ENCODE data around the gene SLC16A3.
"Not testable (repeated sequence)": the region's sequence is repeated elsewhere in the genome, so short reads cannot be mapped to it uniquely, and the experiment has no call there.

The SLC16A3 gene

DNA sequence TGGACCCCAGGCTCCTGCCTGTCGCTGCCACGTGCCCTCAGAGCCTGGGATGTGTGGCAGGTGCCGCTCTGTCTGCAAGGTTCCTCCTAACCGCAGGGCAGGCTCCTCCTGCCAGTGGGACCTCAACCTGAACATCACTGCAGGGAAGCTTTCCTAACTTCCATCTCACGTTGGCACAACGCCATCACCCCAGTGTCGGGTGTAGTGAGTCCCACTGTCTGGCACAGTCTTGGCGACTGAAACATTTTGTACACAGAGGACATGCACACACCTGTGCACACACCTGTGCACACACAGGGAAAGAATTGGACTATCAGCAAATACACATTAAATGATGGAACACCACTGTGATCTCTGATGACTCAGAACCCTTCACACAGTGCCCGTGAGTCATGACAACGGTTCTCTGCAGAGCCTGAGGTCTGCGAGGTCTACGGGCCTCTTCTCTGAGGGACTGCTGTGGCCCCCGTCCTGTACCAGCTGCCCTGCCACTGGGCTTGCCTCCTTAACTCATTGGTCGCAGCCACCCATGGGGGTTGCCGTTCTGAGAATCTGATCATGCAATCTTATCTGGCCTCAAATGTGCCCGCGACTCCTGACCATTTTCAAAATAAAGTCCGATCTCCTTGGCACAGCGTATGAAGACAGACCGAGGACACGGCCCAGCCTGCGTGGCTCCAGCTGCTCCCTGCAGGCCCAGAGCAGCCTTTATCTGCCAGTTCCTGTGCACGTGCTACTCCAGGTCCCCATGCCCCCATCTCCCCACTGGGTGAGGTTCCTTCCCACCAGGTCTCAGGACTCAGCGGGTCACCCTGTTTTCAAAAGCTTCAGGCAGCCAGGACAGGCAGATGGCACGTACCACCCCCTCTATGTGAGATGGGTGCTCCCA lies 23.8 kb upstream of the SLC16A3 start:
- peak; percentile 92 to 99 for DNase-seq

DNA sequence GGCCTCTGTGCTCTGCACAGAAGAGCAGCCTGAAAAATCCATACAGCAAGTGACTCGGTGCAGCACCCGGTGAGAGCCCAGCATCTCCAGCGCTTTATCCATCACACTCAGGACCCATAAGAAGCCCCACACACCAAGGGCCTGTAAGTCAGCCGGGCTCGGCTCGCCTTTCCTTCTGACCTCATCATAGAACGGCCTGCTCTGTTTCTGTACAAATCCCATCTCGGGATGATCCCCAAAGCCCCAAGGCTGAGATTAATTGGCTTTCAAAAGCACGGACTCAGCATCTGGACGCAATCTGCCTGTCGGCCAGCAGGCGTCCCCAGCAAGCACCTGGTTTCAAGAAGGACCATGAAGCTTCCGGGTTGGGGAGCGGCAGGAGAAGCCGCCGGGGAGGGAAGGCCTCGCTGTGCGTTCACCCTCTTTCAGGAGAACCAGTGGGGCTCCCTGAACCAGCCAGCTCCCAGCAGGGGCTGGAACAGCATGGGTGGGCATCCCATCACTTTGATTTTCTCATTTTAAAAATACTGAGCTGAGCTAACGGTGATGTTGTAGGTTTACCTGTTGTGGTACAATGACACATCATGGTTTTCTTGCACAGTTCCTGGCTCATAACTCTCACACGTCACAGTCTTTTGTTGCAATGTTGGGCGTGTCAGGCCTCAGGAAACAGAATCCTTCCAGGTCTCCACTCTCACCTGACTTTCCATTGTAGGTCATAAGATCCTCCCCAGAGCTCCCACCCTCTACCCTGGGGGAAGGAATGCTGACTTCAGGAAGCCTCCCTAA lies 22.9 kb upstream of the SLC16A3 start:
- DNase-seq = peak; percentile 89 to 95

DNA sequence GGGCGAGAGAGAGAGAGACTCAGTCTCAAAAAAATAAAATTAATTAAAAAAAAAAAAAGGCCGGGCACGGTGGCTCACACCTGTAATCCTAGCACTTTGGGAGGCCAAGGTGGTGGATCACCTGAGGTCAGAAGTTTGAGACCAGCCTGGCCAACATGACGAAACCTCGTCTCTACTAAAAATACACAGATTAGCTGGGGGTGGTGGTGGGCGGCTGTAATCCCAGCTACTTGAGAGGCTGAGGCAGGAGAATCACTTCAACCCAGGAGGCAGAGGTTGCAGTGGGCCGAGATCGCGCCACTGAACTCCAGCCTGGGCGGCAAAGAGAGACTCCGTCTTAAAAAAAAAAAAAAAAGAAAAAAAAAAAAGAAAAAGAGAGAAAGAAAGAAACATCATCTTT lies 18.2 kb upstream of the SLC16A3 start:
- not testable (repeated sequence) for DNase-seq

DNA sequence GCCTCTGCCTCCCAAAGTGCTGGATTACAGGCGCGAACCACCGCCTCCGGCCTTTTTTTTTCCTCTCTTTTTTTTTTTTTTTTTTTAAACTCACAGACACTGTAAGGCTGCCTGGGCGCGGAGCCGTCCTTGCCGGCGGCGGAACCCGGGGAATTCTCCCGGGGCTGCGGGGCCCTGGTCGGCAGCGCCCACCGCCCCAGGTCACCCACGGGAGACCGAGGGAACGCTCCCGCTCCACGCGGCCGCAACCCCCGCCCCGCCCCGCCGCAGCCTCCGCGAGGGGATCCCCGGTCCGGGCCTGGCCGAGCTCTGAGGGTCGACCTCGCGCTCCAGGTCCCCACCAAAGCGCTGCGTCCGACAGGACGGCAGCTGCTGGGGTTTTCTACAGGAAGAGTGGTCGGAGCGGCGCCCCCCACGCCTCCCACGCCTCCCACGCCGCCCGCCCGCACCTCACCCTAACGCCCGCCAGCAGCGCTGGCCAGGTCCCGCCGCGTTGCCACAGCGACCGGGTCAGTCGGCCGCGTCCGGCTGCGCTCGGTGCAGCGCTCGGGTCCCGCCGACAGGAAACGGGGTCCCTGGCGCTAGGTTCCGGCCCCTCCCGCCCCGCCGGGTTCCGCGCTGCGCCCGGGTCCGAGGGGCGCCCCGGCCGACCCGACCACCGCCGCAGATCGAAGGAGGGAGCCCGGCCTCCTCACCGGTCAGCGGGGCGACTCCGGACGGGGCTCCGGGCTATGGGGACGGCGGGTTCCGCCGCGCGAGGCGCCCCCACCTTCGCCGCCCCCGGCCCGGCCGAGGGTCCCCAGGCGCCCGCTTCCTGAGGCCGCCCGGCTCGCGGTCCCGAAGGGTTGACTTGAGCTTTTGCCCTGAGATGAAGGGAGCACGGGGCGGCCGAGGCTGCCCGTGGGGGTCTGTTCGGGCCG lies 16.3 kb upstream of the SLC16A3 start, which contains the start of gene CCDC57:
TSS of gene CCDC57 (minus strand) at position 512 of the 920 bp plus-strand sequence. CDS start 10,898 bp downstream, outside the sequence.
- peak; percentile 73 to 85 for DNase-seq

DNA sequence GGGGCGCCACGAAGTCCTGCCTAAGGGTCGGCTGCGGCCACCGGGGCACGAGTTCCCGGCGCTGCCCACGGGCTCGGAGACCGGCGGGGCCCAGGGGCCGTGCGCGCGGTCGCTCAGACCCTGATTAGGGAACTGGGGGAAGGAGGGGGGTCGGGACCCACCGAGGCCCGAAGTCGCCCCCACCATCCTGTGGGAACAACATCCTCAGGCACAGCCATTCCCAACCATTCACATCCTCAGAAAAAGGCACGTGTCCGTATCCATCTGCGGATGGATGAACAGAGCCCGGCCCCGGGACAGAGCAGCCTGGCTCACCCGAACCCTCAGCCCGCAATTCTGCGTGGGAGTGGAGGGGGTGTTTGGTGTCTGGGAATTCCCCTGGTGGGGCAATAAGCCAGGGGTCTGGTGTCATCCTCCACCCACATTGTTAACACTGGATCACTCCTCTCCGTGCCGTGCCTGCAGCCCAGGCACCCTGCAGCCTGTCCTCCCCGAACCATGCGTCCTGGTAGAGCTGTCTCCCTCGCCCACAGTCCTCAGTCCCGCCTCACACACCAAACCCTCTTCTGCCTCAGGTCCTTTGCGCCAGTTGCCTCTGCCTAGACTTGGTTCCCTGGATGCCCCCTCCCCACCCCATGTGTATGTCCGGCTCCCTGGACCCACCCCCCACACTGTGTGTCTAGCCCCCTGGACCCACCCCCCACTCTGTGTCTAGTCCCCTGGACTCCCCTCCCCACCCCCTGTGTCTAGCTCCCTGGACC lies 15.4 kb upstream of the SLC16A3 start:
- DNase-seq = peak; percentile 38 to 66

DNA sequence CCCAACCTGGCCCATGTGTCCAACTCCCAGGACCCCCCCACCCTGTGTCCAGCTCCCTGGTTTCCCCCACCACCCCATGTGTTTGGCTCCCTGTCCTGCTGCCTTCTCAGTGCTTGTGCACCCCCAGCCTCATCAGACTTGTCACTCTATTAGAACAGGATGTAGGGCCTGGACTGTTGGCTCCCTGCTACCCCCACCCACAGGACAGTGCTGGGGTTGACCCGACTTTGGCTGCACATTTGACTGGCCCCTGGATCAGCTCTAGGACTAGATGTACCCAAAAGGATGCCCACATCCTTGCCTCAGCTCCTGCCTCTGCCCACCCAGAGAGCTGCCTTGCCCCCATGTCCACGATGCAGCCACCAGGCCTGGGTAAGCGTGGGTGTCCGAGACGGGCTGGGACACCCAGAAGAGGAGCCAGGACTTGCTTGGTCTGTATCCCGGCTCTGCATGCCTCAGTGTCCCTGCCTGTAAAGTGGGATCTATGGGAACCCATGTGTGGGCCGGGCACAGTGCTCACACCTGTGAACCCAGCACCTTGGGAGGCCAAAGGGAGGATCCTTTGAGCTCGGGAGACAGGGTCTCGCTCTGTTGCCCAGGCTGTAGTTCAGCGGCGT lies 14.7 kb upstream of the SLC16A3 start:
- DNase-seq = no peak

DNA sequence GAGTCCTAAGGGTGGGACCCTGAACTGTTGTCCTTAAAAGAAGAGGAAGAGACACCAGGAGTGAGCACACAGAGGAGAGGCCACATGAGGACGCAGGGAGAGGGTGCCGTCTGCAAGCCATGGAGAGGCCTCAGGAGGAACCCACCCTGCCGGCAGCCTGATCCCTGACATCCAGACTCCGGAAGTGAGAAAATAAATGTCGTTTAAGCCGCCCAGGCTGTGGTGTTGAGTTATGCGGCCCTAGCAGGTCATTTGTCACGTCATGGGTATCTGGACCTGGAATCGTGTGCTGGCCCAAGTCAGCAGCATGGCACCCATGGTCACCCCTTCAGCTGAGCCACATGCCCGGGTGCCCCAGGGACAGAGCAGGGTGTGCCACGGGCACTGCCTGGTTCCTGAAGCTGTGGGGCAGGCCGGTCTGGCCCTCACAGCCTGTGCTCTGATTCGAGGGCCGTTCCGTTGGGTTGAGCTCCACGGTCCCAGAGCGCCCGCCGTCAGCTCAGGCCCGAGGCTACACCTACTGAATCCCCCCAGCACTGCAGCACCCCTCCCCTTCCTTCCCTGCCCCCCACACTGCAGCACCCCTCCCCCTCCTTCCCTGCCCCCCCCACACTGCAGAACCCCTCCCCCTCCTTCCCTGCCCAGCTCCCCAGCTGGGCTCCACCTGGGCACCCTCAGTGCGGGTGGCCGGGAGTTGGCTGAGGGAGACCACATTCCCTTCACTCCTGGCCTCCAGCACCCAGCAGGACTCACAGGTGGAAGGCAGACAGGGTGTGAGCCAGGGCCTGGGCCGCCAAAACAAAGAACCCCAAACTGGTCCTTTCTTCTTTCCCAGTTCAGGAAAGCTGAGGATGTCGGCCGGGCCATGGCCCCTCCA lies 13.5 kb upstream of the SLC16A3 start:
- DNase-seq = no peak

DNA sequence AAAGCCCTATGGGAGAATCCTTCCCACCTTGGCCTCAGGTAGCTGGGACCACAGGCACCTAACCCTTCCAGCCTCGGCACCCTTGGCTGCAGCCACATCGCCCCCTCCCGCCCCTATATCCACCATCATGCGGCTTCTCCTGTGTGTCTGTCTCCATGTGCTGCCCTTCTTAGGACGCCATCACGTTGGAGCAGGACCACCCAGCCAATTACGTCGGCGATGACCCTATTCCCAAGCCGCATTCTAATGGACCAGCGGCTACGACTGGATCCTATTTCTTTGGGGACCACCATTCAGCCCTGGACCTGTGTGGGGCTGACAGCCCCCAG lies 12.9 kb upstream of the SLC16A3 start:
- no peak for DNase-seq

DNA sequence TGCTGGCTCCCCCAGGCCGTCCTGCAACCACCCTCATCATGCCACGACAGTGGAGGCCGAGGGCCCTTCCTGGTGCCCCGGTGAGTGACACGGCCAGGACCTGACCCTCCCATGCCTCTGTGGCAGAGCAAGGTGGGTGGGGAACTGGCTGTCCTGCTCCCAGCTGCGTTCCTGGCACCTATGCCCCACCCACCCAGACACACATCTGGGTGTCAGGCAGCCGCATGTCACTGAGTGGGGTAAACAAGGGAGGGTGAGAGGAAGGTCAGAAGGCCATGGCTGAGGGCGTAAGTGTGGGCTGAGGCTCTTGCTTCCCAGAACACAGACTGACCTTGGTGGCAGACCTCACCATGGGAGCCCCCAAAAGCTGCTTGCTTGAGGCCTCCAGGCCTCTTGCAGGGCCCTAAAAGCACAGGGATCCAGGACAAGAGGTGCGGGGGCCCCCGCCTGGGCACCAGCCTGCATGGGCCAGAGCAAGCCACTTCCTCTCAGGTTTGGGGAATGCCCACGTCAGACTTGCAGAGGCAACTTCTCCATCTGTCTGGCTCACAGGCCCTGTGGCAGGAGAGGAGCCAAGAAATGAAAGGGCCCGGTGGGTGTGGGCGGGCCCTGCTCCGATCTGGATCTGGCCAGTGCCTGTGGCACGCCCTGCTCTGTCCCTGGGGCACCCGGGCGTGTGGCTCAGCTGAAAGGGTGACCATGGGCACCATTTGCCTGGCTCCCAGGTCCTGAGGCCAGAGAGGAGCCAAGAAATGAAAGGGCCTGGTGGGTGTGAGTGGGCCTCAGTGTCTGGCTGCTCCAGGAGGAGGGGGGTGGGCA lies 12.3 kb upstream of the SLC16A3 start:
- no peak for DNase-seq

DNA sequence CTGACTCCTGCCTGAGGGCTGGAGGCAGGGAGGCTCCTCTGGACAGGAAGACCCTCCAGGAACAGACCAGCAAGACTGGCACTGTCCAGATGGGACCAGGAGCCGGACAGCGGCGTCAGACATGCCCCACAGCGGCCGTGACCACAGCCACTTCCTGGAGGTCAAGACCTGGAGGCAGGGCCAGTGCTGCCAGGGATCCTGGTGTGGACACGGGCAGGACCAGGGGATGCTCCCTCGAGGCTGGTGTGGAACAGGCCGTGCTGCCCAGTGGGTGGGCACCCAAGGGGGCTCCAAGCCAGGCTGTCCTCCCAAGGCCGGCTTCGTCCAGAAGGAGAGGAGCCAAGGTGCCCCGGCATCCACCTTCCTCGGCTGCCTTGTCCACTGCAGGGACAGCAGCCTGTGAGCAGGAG lies 11.7 kb upstream of the SLC16A3 start:
- DNase-seq = no peak

DNA sequence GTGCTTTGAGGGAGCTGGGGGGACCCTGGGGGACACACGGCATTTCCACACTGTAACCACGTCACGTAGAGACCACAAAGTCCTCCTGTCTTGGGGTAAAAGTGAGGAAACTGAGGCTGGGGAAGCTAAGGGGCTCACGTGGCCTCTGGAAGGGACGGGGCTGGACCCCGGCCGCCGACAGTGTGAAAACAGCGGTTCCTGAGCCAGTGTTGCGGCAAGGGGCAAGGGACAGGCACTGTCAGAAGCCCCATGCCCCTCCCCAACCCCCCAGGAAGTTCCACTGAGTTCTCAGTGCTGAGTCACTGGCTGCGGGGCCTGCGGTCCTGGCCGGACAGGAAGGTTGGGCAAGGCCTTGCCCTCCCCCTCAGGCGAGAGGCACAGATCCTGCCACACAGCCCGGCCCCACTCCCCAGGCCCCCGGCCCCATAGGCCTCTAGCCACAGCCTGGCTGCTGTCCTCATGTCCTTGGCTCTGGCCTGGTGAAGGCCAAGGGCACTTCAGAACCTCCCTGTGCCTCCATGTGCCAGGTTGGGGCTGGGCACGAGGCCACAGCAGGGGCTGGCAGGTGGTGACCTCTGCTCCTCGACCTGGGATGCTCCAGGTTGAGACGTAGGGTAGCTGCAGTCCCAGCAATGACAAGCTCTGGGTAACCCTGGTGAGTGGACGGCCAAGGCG lies 11.2 kb upstream of the SLC16A3 start:
- no peak for DNase-seq

DNA sequence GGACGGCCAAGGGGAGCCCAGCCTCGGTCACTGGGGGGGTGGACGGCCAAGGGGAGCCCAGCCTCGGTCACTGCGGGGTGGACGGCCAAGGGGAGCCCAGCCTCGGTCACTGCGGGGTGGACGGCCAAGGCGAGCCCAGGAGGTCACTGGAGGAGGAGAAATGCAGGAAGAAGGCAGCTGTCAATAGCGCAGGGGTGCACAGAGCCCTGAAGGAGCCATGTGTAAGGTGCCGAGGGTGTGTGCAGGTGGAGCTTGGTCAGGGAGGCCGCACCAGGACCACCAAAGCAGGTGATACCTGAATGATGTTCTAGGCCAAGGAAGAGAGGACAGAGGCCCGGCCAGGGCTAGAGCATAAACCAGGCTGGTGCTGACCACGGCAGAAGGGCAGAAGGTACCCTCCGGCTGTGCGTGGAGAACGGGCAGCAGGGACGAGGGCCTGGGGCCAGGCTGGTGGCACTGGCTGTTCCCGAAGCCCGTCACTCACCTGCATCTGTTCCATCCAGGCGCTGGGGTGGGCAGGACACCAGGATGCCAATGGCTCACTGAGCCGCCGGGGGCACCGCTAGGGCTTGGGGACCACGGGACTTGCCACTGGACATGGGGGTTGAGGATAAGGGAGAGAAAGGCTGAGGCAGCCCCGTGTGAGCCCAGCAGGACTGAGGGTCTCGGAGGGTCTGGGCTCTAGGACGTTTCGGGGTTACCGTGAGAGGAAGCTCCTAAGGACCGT lies 10.3 kb upstream of the SLC16A3 start:
- DNase-seq = no peak

DNA sequence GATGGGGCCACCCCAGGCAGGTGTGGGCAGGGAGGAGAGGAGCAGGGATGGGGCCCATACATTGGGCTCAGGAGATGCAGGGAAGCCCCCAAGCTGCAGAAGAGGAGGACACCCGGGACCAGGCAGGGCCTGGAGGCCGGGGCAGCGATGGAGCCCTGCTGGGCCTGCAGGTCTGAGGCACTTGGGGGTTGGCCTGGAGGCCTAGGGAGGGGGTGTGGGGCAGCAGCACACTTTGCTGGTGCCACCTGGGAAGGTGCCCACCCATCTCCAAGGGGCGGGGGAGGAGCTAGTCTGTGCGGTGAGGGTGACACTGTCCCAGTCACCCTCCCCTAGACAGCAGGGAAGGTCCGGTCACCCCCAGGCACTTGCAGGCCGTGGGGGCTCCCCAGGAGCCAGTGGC lies 9.8 kb upstream of the SLC16A3 start:
- DNase-seq = no peak

DNA sequence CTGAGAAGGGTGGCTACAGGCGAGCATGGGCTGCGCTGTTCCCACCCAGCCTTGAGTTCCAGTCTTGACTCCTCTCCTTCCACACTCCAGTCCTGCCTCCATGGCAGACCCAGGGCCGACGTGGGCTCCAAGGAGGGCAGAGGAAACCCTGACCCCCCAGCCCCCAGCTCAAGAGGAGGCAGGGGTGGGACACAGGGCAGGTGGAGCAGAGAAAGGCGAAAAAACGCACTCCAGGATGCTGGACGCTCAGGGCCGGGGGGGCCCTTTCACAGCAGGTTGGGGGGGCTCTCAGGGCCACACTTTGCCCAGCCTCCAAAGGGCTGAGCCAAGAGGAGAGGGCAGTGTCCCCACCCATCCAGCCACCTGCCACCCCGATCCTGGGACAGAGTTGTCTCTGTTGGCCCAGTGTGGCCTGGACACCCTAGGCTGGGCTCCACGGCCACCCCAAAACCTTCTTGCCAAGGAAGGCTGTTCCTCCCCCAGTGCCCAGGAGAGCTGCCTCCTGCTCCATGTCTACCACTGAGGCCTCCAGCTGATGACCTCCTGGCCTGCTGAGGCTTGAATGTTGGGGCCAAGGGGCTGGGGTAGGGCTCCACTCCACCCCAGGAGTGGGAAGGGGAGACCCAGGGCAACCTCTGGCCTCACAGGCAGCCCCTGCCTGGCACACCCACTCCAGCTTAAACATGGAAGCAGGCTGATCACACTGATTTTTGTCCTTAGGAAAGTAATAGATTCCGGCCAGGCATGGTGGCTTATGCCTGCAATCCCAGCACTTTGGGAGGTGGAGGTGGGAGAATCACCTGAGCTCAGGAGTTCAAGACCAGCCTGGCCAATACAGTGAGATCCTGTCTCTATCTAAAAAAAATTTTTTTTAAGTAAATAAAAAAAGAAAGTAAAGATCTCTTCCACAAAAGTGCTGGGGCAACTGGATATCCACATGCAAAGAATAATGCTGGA lies 8.8 kb upstream of the SLC16A3 start:
- DNase-seq = no peak

DNA sequence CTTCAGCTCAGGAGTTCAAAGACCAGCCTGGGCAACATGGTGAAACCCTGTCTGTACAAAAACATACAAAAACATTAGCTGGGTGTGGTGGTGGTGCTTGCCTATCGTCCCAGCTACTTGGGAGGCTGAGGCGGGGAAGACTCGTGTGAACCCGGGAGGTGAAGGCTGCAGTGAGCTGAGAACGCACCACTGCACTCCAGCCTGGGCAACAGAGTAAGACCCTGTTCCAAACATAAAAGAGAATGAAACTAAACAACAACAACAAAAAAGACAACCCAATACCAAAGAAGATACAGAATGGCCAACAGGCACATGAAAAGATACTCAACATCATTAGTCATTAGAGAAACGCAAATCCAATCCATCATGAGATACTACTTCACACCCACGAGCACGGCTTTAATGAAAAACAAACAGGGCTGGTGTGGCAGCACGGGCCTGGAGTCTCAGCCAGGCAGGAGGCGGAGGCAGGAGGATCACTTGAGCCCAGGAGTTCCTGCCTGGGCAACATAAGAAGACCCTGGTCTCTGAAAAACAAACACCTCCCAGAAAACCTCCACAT lies 7.4 kb upstream of the SLC16A3 start:
- DNase-seq = no peak

DNA sequence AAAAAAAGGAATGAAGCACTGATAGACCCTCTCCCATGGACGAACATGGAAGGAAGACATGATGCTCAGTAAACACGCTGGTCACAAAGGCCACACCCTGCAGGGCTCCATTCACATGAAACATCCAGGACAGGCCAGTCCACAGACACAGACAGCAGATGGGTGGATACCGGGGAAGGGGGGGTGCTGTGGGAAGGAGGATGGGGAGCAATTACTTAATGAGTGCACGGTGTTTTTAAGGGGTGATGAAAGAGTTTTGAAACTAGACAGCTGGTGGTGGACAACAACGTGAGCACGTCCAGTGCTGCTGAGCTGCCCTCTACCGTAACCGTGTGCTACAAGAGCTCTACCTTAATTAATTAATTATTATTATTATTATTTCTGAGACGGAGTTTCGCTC lies 6.0 kb upstream of the SLC16A3 start:
- DNase-seq = no peak

DNA sequence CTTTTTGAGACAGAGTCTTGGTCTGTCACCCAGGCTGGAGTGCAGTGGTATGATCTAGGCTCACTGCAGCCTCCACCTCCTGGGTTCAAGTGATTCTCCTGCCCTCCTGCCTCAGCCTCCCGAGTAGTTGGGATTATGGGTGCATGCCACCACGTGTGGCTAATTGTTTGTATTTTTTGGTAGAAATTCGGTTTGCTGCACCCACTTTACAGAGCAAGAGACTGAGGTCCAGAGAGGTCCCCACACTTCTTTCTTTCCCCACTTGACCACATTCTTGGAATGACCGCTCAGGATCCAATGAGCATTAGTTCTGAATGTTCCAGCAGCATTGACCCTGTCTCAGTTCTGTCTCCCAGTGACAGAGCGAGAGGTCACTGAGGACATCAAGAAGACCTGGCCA lies 5.3 kb upstream of the SLC16A3 start:
- DNase-seq = no peak

All from NCI-H2081 (cell line).